Panc1 (cell line): Measurements from ENCODE around the gene MTREX.

ENCODE experiments used
- CTCF ChIP-seq: fragments of 450-650 bp; IDR thresholded peaks from 2 replicates; pipeline ENCODE4 v1.5.1; 2017; ENCODE audit warnings: mild to moderate bottlenecking
- POLR2AphosphoS5 ChIP-seq: IDR thresholded peaks from 2 replicates; pipeline ENCODE4 v1.6.1; 2012; ENCODE audit warnings: mild to moderate bottlenecking, low read depth, low read length, moderate library complexity

- TF ChIP-seq POLR2AphosphoS5 (no peak), CTCF (no peak)
Observed at GRCh38 chr5:55306641-55307382, 977 bp upstream of the MTREX start.
